K562 (cell line): ENCODE data around the gene ALKBH7. TPM values are rescaled to one million over a fixed set of nuclear protein-coding genes. Genes with fewer than 3 reads are reported as not detected.

Experiments
- CBX1 ChIP-seq: sonication (generic); IDR thresholded peaks from 2 replicates; pipeline ENCODE4 v1.6.1; 2016; ENCODE audit warnings: antibody characterized with exemption, low read depth, mild to moderate bottlenecking
- DACH1 ChIP-seq: fragments of 450-650 bp; IDR thresholded peaks from 2 replicates; pipeline ENCODE4 v1.6.1; 2018; ENCODE audit not compliant: partially characterized antibody
- GABPB2 ChIP-seq: fragments of 250-450 bp; sonication (Bioruptor Pico); conservative IDR thresholded peaks from 2 replicates; pipeline ENCODE4 v1.5.1; 2021; ENCODE audit warnings: mild to moderate bottlenecking
- MGA ChIP-seq: fragments of 450-650 bp; IDR thresholded peaks from 2 replicates; pipeline ENCODE4 v1.6.1; 2016; ENCODE audit warnings: mild to moderate bottlenecking, moderate library complexity
- ZBTB26 ChIP-seq: fragments of 450-650 bp; formaldehyde crosslinking; IDR thresholded peaks from 2 replicates; pipeline ENCODE4 v1.4.0; 2022; ENCODE audit warnings: missing genetic modification characterization
- ZNF12 ChIP-seq: sonication (generic); formaldehyde crosslinking; IDR thresholded peaks from 2 replicates; pipeline ENCODE4 v1.4.0; 2020; ENCODE audit warnings: mild to moderate bottlenecking, missing genetic modification reagents
- ZNF143 ChIP-seq: sonication (generic); formaldehyde crosslinking; IDR thresholded peaks from 2 replicates; pipeline ENCODE4 v1.9.0; 2022; ENCODE audit warnings: mild to moderate bottlenecking, missing genetic modification reagents
- ZNF146 ChIP-seq: IDR thresholded peaks from one replicate; pipeline ENCODE4 v1.6.1; 2018; ENCODE audit warnings: missing compliant biosample characterization; ENCODE audit not compliant: unreplicated experiment
- ZNF76 ChIP-seq: fragments of 250-450 bp; sonication (Bioruptor Pico); IDR thresholded peaks from 2 replicates; pipeline ENCODE4 v1.4.0; 2020; ENCODE audit warnings: mild to moderate bottlenecking, moderate library complexity, borderline replicate concordance
- ZZZ3 ChIP-seq: fragments of 450-650 bp; IDR thresholded peaks from 2 replicates; pipeline ENCODE4 v1.6.1; 2016; ENCODE audit warnings: antibody characterized with exemption, mild to moderate bottlenecking, moderate library complexity
- polyA plus RNA-seq, 8 experiments: library from polyadenylated mRNA; depleted of rRNA in 4 of 8; stranded (reverse) in 5 of 8; unstranded in 3 of 8; fragments of >200 nt; fragmentation: Nextera tagmentation in 2 of 8; fragmentation: Illumina TruSeq in 1 of 8; extraction: Ambion mirVana in 2 of 8; extraction: Trizol in 1 of 8; gene quantifications; 2 replicates each; pipeline versions ENCODE4 v1.2.1 to v1.2.3, GENCODE V29; 2011 to 2014; ENCODE audit warnings: inconsistent platforms in 1 of 8, missing spikeins in 1 of 8
- total RNA-seq, 7 experiments: library from RNA; depleted of rRNA in 6 of 7; stranded (reverse); fragments of >200 nt in 6 of 7; fragmentation: Illumina TruSeq in 2 of 7; extraction: Trizol in 2 of 7; gene quantifications; 2 replicates each; pipeline versions ENCODE4 v1.2.1 to v1.2.3, GENCODE V29; 2011 to 2021; ENCODE audit warnings: low replicate concordance in 1 of 7
- TF ChIP-seq, protein P1 (sequence below): fragments of 250-450 bp; sonication (Bioruptor Pico); IDR thresholded peaks from 2 replicates; pipeline ENCODE4 v1.4.0; 2020

ALKBH7 gene
- total and polyA plus RNA-seq, 9 of the 15 experiments (the other 6 are each of a cell fraction or from before 2014, with no cell fraction given), result 0.69 to 94.8 (median 17.6) TPM

- TF ChIP-seq MGA (peak; percentile 26; the same call in 1 of the 2 replicates), ZNF12 (CRISPR knock-in tag) (no peak), CBX1 (no peak), ZZZ3 (no peak), DACH1 (no peak), GABPB2 (CRISPR knock-in tag) (no peak), ZNF143 (CRISPR knock-in tag) (peak; percentile 62), ZNF76 (CRISPR knock-in tag) (no peak), ZNF146 (CRISPR knock-in tag) (no peak), ZBTB26 (CRISPR knock-in tag) (no peak)
- TF ChIP-seq, protein P1, sequence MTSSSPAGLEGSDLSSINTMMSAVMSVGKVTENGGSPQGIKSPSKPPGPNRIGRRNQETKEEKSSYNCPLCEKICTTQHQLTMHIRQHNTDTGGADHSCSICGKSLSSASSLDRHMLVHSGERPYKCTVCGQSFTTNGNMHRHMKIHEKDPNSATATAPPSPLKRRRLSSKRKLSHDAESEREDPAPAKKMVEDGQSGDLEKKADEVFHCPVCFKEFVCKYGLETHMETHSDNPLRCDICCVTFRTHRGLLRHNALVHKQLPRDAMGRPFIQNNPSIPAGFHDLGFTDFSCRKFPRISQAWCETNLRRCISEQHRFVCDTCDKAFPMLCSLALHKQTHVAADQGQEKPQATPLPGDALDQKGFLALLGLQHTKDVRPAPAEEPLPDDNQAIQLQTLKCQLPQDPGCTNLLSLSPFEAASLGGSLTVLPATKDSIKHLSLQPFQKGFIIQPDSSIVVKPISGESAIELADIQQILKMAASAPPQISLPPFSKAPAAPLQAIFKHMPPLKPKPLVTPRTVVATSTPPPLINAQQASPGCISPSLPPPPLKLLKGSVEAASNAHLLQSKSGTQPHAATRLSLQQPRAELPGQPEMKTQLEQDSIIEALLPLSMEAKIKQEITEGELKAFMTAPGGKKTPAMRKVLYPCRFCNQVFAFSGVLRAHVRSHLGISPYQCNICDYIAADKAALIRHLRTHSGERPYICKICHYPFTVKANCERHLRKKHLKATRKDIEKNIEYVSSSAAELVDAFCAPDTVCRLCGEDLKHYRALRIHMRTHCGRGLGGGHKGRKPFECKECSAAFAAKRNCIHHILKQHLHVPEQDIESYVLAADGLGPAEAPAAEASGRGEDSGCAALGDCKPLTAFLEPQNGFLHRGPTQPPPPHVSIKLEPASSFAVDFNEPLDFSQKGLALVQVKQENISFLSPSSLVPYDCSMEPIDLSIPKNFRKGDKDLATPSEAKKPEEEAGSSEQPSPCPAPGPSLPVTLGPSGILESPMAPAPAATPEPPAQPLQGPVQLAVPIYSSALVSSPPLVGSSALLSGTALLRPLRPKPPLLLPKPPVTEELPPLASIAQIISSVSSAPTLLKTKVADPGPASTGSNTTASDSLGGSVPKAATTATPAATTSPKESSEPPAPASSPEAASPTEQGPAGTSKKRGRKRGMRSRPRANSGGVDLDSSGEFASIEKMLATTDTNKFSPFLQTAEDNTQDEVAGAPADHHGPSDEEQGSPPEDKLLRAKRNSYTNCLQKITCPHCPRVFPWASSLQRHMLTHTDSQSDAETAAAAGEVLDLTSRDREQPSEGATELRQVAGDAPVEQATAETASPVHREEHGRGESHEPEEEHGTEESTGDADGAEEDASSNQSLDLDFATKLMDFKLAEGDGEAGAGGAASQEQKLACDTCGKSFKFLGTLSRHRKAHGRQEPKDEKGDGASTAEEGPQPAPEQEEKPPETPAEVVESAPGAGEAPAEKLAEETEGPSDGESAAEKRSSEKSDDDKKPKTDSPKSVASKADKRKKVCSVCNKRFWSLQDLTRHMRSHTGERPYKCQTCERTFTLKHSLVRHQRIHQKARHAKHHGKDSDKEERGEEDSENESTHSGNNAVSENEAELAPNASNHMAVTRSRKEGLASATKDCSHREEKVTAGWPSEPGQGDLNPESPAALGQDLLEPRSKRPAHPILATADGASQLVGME, result no peak
These were observed 29.1 kb upstream of the ALKBH7 start (continued) for GRCh38 chr19:6343462-6343861.
